Endothelial cell of umbilical vein (primary cell): ENCODE measurements around the gene KCNQ1OT1. TPM values are rescaled to one million over a fixed set of nuclear protein-coding genes. Genes with fewer than 3 reads are reported as not detected.

ENCODE experiments used
- BruUV-seq: library from RNA; stranded (reverse); fragments of 400-500 nt; replicated peaks from 2 replicates; lab custom pipeline; 2021; lab: Mats Ljungman, UMichigan
- CTCF ChIA-PET: fragments of 300-600, 350-600 bp; sonication (Branson Sonifier 250); formaldehyde crosslinking; loops from one replicate; lab custom pipeline; 2021; ENCODE audit warnings: antibody characterized with exemption, inconsistent platforms; lab: Charles Lee
- POLR2A ChIA-PET: fragments of 300-600, 350-600 bp; sonication (Branson Sonifier 250); formaldehyde crosslinking; loops from one replicate; lab custom pipeline; 2021; ENCODE audit warnings: antibody characterized with exemption, inconsistent platforms; lab: Charles Lee
- DNase-seq: peaks from one replicate; pipeline ENCODE4 v3.0.0-alpha.2; 2011; ENCODE audit warnings: low read depth, low spot score
- FAIRE-seq: peaks from 2 replicates; lab custom pipeline; 2011; peaks lifted over from hg19 to GRCh38; lab: Jason Lieb, UNC
- H2AFZ ChIP-seq: 2 replicates; pipeline ENCODE4 v1.6.0; 2012; ENCODE audit warnings: low read depth, low read length, control low read depth, inconsistent platforms
- H3K27ac ChIP-seq: 2 replicates; pipeline ENCODE4 v1.5.1; 2011; ENCODE audit warnings: low read depth, mild to moderate bottlenecking, control low read depth, low read length, moderate library complexity; ENCODE audit not compliant: insufficient read depth
- H3K27me3 ChIP-seq, 2 experiments: 2 replicates each; pipeline versions ENCODE4 v1.6.0 to v1.6.1; 2011; ENCODE audit warnings: low read length in 2 of 2, mixed read lengths in 1 of 2; ENCODE audit not compliant: control insufficient read depth in 2 of 2, insufficient read depth in 2 of 2
- H3K36me3 ChIP-seq, 2 experiments: 2 replicates in 1 of 2; 3 replicates in 1 of 2; pipeline ENCODE4 v1.5.1; 2011; ENCODE audit warnings: low read length in 2 of 2, mild to moderate bottlenecking in 1 of 2, moderate library complexity in 1 of 2; ENCODE audit not compliant: control insufficient read depth in 2 of 2, insufficient read depth in 2 of 2; ENCODE audit errors: extremely low read depth in 1 of 2
- H3K4me1 ChIP-seq: 3 replicates; pipeline ENCODE4 v1.5.1; 2011; ENCODE audit warnings: mild to moderate bottlenecking, low read length; ENCODE audit not compliant: control insufficient read depth, insufficient read depth; ENCODE audit errors: extremely low read depth
- H3K4me2 ChIP-seq: 2 replicates; pipeline ENCODE4 v1.6.1; 2011; ENCODE audit warnings: low read length, control low read depth, mixed read lengths; ENCODE audit not compliant: insufficient read depth
- H3K4me3 ChIP-seq, 3 experiments: fragments of 200-600 bp in 1 of 3; sonication (generic), shearing (Covaris generic) in 1 of 3; replicated peaks in 1 of 3; 2 replicates each; pipeline ENCODE4 v1.5.1; 2011 to 2016; ENCODE audit warnings: control low read depth in 3 of 3, low read length in 3 of 3, mild to moderate bottlenecking in 2 of 3, inconsistent platforms in 1 of 3, low read depth in 1 of 3, moderate library complexity in 1 of 3; ENCODE audit not compliant: insufficient read depth in 1 of 3
- H3K79me2 ChIP-seq: 2 replicates; pipeline ENCODE4 v1.6.0; 2012; ENCODE audit warnings: low read length, inconsistent platforms; ENCODE audit not compliant: control insufficient read depth, insufficient read depth
- H3K9ac ChIP-seq: replicated peaks from 2 replicates; pipeline ENCODE3; 2011; ENCODE audit warnings: low read length, control low read depth; ENCODE audit not compliant: insufficient read depth; ENCODE audit errors: extremely low read depth
- H3K9me1 ChIP-seq: replicated peaks from 3 replicates; pipeline ENCODE4 v1.6.0; 2011; ENCODE audit warnings: mild to moderate bottlenecking, low read length; ENCODE audit not compliant: control insufficient read depth, insufficient read depth; ENCODE audit errors: extremely low read depth
- H3K9me3 ChIP-seq: replicated peaks from 2 replicates; pipeline ENCODE4 v1.5.1; 2012; ENCODE audit warnings: low read length, inconsistent platforms; ENCODE audit not compliant: control insufficient read depth, insufficient read depth
- H4K20me1 ChIP-seq: replicated peaks from 2 replicates; pipeline ENCODE3; 2011; ENCODE audit warnings: mild to moderate bottlenecking, low read length; ENCODE audit not compliant: control insufficient read depth, insufficient read depth; ENCODE audit errors: extremely low read depth
- EZH2 ChIP-seq: IDR thresholded peaks from 2 replicates; pipeline ENCODE4 v1.6.1; 2012; ENCODE audit warnings: borderline replicate concordance, low read depth, mild to moderate bottlenecking, moderate library complexity, low read length, inconsistent platforms; ENCODE audit not compliant: severe bottlenecking
- FOS ChIP-seq: IDR thresholded peaks from 2 replicates; pipeline ENCODE4 v1.6.1; 2011; ENCODE audit warnings: mild to moderate bottlenecking, low read length, moderate library complexity, borderline replicate concordance; ENCODE audit not compliant: insufficient read depth
- GATA2 ChIP-seq: IDR thresholded peaks from 2 replicates; pipeline ENCODE4 v1.7.0; 2011; ENCODE audit warnings: low read depth, mild to moderate bottlenecking, moderate library complexity, mixed read lengths, low read length; ENCODE audit not compliant: insufficient read length, insufficient read depth
- JUN ChIP-seq: IDR thresholded peaks from 2 replicates; pipeline ENCODE4 v1.6.1; 2011; ENCODE audit warnings: borderline replicate concordance, low read depth; ENCODE audit not compliant: insufficient read length, insufficient read depth
- MYC ChIP-seq: IDR thresholded peaks from one replicate; pipeline ENCODE4 v1.6.1; 2011; ENCODE audit warnings: mild to moderate bottlenecking, low read depth, low read length
- POLR2A ChIP-seq: IDR thresholded peaks from 2 replicates; pipeline ENCODE4 v1.6.1; 2012; ENCODE audit warnings: low read depth, mild to moderate bottlenecking, control low read depth, low read length
- POLR2AphosphoS5 ChIP-seq: IDR thresholded peaks from 2 replicates; pipeline ENCODE4 v1.6.1; 2012; ENCODE audit warnings: low read depth, mild to moderate bottlenecking, control low read depth, low read length, moderate library complexity; ENCODE audit not compliant: insufficient read depth
- dilution Hi-C: fragments of 300-500 bp; cut with MboI; formaldehyde crosslinking; loops from one replicate; pipeline ENCODE4 v1.15.0; 2019; ENCODE audit warnings: low sequenced_read_pairs; ENCODE audit not compliant: extremely low pct_ligation_motif_present
- intact Hi-C: fragments of 100-400 bp; cut with micrococcal nuclease; formaldehyde crosslinking; loops from one replicate; pipeline ENCODE4 v1.10.0; 2022
- polyA plus RNA-seq, 4 experiments: library from polyadenylated mRNA; depleted of rRNA in 3 of 4; stranded (reverse) in 3 of 4; unstranded in 1 of 4; fragments of >200 nt; gene quantifications; 2 replicates each; pipeline versions ENCODE4 v1.2.1 to v1.2.3, GENCODE V29; 2011 to 2012; ENCODE audit warnings: missing spikeins in 1 of 4
- total RNA-seq: library from RNA; stranded (reverse); gene quantifications from 2 replicates; pipeline ENCODE4 v1.2.3, GENCODE V29; 2021
- TF ChIP-seq, protein P1 (sequence below), 2 donors: IDR thresholded peaks; 1 replicate in 1 of 2; 2 replicates in 1 of 2; pipeline ENCODE4 v1.5.1; 2011; ENCODE audit warnings: low read length in 2 of 2, mild to moderate bottlenecking in 2 of 2, moderate library complexity in 2 of 2, control low read depth in 1 of 2, inconsistent platforms in 1 of 2, low read depth in 1 of 2; ENCODE audit not compliant: insufficient read depth in 1 of 2; ENCODE audit errors: extremely low read depth in 1 of 2

Gene KCNQ1OT1
- total and polyA plus RNA-seq, 2 donors (not counting 3 experiments of a cell fraction or from before 2014, with no cell fraction given): 0.11 to 1.8 TPM

DNA sequence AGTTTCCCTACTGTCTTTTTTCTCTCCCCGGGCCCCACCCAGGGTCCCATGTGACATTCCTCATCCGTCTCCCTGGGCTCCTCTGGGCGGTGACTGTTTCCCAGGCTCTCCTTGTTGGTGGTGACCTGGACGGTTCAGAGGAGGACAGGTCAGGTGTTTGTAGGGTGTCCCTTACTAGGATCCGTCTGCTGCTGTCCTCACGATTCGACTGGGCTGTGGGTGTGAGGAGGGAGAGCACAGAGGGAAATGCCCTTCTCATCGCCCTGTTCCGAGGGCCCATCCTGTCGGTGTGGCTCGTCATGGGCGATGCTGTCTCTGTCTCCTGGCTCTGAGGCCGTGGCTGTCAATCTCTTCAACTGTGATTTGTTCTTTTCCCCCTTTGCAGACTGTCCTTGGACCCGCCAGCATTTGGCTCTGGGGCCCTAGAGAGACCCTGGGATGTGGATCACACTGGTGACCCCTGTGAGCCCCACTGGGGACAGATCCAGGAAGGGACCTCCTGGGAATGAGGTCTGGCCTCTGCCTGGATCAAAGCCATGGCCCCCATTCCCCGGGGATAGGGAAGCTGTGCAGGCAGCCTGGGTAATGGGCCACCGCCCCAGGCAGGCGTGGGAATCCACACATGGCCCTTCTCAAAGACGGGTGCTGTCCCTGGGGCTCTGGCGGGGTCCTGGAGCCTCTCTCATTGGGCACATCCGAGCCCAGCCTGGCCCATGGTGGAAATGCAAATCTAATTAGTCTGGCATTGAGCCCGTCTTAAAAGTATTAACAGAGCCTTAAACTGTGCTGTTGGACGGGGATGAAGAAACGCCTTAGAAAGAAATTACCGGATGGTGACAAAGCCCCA is 46.8 kb upstream of the KCNQ1OT1 start:
- no peak for TF ChIP-seq POLR2AphosphoS5
- no peak for TF ChIP-seq FOS
- no peak for TF ChIP-seq MYC
- no peak for TF ChIP-seq POLR2A
- TF ChIP-seq, protein P1, sequence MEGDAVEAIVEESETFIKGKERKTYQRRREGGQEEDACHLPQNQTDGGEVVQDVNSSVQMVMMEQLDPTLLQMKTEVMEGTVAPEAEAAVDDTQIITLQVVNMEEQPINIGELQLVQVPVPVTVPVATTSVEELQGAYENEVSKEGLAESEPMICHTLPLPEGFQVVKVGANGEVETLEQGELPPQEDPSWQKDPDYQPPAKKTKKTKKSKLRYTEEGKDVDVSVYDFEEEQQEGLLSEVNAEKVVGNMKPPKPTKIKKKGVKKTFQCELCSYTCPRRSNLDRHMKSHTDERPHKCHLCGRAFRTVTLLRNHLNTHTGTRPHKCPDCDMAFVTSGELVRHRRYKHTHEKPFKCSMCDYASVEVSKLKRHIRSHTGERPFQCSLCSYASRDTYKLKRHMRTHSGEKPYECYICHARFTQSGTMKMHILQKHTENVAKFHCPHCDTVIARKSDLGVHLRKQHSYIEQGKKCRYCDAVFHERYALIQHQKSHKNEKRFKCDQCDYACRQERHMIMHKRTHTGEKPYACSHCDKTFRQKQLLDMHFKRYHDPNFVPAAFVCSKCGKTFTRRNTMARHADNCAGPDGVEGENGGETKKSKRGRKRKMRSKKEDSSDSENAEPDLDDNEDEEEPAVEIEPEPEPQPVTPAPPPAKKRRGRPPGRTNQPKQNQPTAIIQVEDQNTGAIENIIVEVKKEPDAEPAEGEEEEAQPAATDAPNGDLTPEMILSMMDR (IDR thresholded peaks at IDR 0.05; ENCODE audit: extremely low read depth in 1 of 2, insufficient read depth in 1 of 2, low read depth in 1 of 2, low read length in 2 of 2): no peak
- no peak for TF ChIP-seq JUN
- TF ChIP-seq EZH2: no peak
- no peak for TF ChIP-seq GATA2
- H3K9me3 ChIP-seq: no peaks in the 10 kb centered on the region
- H3K4me2 ChIP-seq: no peak overlapping the region
- H3K36me3 ChIP-seq: no peaks in the 10 kb centered on the region
- no peaks in the 10 kb centered on the region for H3K79me2 ChIP-seq
- ChIA-PET POLR2A (no interaction called here), CTCF (no interaction called here)
- no peak overlapping the region for H3K27ac ChIP-seq
- H3K9me1 ChIP-seq: no peaks in the 10 kb centered on the region
- FAIRE-seq: no peak
- no peak overlapping the region for H3K4me3 ChIP-seq
- H2AFZ ChIP-seq: no peak overlapping the region
- dilution Hi-C loops (no loop called here), intact Hi-C loops (no loop called here)
- H3K9ac ChIP-seq: no peak overlapping the region
- no peak for DNase-seq
- H4K20me1 ChIP-seq: no peaks in the 10 kb centered on the region
- H3K4me1 ChIP-seq: no peaks in the 10 kb centered on the region
- BruUV-seq: no TSS peak
- H3K27me3 ChIP-seq: no peaks in the 10 kb centered on the region
